Heart left ventricle (tissue), 13 donors: ENCODE results near the gene LRMDA.

ENCODE experiments used
- CTCF ChIP-seq, 12 donors: fragments of 200-600 bp; sonication (generic) in 4 of 12; IDR thresholded peaks; one replicate each; pipeline versions ENCODE4 v1.5.0 to v1.8.0; 2018 to 2022; ENCODE audit warnings: antibody characterized with exemption in 12 of 12, mild to moderate bottlenecking in 5 of 12
- POLR2A ChIP-seq, 2 donors: fragments of 450-650 bp; IDR thresholded peaks; one replicate each; pipeline ENCODE4 v1.6.1; 2017; ENCODE audit warnings: antibody characterized with exemption in 2 of 2, mild to moderate bottlenecking in 2 of 2, moderate library complexity in 2 of 2
- donor health status: ischemic (EF 13 %, LVEDD 7.1; RV severe dilation, severe dysfunction).
- donor health status: DM: no; HTN: yes; CAD: no.
- donor health status: DM: no; HTN: no; CAD: no.
- donor health status: ischemic (EF 25% LVEDD 6.9; RV normal size, moderate dysfunction).
- donor health status: ischemic (EF 25% LVEDD 5.7; RV mildly dilated, moderate dysfunction).
- donor health status: ischemic (EF 35%, LVEDD 5.7; RV mildly dilated, moderate dysfunction).
- donor health status: nonischemic (EF 11% LVEDD 7.7; RV severe dilation, severe dysfunction).
- donor health status: DM: yes; HTN: yes; CAD: no.
- donor health status: PGD.
- donor health status: ischemic (EF 29% LVEDD 5.4; RV normal size, mild dysfunction).
- donor health status: nonischemic (EF 23%, LVEDD 6.1; RV moderate dilation, normal function).

- TF ChIP-seq CTCF (IDR thresholded peaks at IDR 0.05) (no peak), POLR2A (IDR thresholded peaks at IDR 0.05) (no peak)
Observed at GRCh38 chr10:75613685-75614504, 182.5 kb downstream of the LRMDA start.
